T-helper 2 cell treated with Interferon-gamma antibody and Interleukin-4, amounts not matched to agents 5 μg/mL and 100 μg/mL, for 36 hours (primary cell): ENCODE data around the gene KAZN.

Experiments used
- DNase-seq: peaks from one replicate; pipeline ENCODE4 v3.0.0; 2021; ENCODE audit warnings: low spot score
- H3K27ac Mint-ChIP-seq: one replicate; pipeline ENCODE4 v1.8.0; 2021; ENCODE audit warnings: mild to moderate bottlenecking, mixed read lengths
- H3K27me3 Mint-ChIP-seq: one replicate; pipeline ENCODE4 v1.8.0; 2021; ENCODE audit warnings: low read depth, mixed read lengths
- H3K36me3 Mint-ChIP-seq: one replicate; pipeline ENCODE4 v1.8.0; 2021; ENCODE audit warnings: low read depth, mixed read lengths
- H3K4me1 Mint-ChIP-seq: one replicate; pipeline ENCODE4 v1.8.0; 2021; ENCODE audit warnings: low read depth, mixed read lengths
- H3K4me3 Mint-ChIP-seq: one replicate; pipeline ENCODE4 v1.8.0; 2022; ENCODE audit warnings: mild to moderate bottlenecking, moderate library complexity, mixed read lengths
- H3K9me3 Mint-ChIP-seq: one replicate; pipeline ENCODE4 v1.8.0; 2021; ENCODE audit warnings: mixed read lengths

KAZN gene

DNA sequence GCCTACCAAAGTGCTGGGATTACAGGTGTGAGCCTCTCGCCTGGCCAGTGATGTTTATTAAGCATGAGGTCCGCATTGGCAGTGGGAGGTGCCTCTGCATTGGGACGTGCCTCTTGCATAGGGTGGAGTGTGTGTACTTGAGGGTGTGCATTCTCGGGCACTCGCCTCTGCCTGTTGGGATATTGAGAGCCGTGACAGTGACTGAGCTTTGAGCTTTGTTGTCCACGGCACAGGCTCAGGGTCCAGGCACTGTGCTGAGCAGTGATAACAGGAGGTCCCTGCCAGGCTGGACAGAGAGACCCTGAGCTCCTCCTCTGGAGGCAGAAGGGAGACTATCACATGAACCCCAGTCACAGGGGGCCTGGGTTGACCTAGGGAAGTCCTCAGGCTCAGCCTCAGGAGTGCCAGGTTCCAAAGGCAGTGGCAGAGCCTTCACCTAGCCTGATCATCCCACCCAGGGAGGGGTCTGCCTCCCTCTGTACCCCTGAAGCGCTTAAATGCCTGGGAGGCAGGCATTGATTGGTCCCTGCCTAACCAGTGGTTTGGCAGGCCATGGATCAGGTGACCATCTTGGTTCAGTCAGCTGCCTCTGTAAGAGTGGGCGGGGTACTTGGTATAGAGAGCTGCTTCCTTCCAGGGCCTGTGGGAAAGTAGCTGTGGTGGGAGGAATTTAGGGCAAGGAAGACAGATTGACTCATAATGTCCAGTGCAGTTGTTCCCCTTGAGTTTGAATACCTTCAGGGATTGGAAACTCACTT lies 341.2 kb downstream of the KAZN start:
- DNase-seq: no peak
- no peaks in the 10 kb centered on the region for H3K4me1 Mint-ChIP-seq
- H3K27ac Mint-ChIP-seq: no peak overlapping the region
- no peaks in the 10 kb centered on the region for H3K36me3 Mint-ChIP-seq
- no peaks in the 10 kb centered on the region for H3K9me3 Mint-ChIP-seq
- H3K4me3 Mint-ChIP-seq: no peak overlapping the region
- H3K27me3 Mint-ChIP-seq: no peaks in the 10 kb centered on the region

DNA sequence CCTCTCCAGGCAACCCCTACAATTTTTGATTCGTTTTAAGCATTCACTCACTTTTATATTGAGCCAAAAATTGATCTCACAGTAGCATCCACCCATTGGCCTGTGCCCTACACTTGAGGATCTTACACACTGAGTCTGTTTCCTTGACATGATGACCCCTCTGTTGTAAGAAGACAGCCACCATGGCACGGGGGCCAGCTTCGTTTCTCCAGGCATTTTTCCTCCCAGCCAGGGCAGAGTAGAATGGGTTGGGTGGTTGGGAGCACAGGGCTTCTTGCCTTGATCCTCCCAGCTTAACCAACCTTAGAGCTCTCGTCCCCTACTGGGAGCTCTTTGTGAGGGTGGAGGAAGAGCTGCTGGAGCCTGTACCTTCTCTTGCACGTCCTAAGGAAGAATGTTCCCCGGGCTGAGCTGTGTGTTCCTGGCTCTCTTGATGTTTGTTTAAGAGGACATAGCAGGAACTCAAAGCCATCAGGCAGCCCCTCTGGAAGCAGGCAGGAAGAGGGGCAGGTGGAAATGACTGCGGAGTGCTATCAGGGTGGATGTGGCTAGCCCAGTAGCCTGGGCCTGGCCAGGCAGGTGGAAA lies 341.9 kb downstream of the KAZN start:
- H3K4me1 Mint-ChIP-seq: no peaks in the 10 kb centered on the region
- H3K36me3 Mint-ChIP-seq: no peaks in the 10 kb centered on the region
- no peaks in the 10 kb centered on the region for H3K9me3 Mint-ChIP-seq
- DNase-seq: no peak
- H3K27me3 Mint-ChIP-seq: no peaks in the 10 kb centered on the region
- H3K27ac Mint-ChIP-seq: no peak overlapping the region
- H3K4me3 Mint-ChIP-seq: no peak overlapping the region

DNA sequence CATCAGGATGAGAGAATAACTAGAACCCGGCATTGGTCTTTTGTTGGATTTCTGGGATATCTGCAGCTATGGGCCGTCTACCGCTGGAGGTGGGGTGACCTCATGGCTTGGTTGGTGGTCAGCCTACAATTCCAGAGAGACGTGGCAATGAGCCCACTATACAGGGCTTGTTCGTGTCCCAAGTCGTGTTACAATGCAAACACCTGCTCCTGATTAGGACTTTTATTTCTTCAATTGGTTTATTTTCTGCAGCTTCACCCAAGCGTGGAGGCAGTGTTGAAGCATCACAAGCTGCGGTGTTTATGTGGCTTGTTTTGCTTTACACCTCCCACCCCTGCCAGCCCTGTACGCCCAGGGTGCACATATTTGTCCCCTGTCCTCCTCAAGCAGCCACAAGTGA lies 343.4 kb downstream of the KAZN start:
- no peaks in the 10 kb centered on the region for H3K27me3 Mint-ChIP-seq
- H3K27ac Mint-ChIP-seq: no peak overlapping the region
- no peak for DNase-seq
- H3K9me3 Mint-ChIP-seq: no peaks in the 10 kb centered on the region
- no peaks in the 10 kb centered on the region for H3K4me1 Mint-ChIP-seq
- H3K36me3 Mint-ChIP-seq: no peaks in the 10 kb centered on the region
- no peak overlapping the region for H3K4me3 Mint-ChIP-seq

- no peaks in the 10 kb centered on the region for H3K27me3 Mint-ChIP-seq
- no peak for DNase-seq
- H3K36me3 Mint-ChIP-seq: no peaks in the 10 kb centered on the region
- H3K27ac Mint-ChIP-seq: no peak overlapping the region
- H3K9me3 Mint-ChIP-seq: no peaks in the 10 kb centered on the region
- no peak overlapping the region for H3K4me3 Mint-ChIP-seq
- no peaks in the 10 kb centered on the region for H3K4me1 Mint-ChIP-seq
Measured at GRCh38 chr1:14944471-14944985, 346.0 kb downstream of the KAZN start.

GRCh38 chr1:14945132-14946010 lies 346.9 kb downstream of the KAZN start:
- H3K4me1 Mint-ChIP-seq: no peaks in the 10 kb centered on the region
- no peaks in the 10 kb centered on the region for H3K27me3 Mint-ChIP-seq
- H3K27ac Mint-ChIP-seq: no peak overlapping the region
- no peak overlapping the region for H3K4me3 Mint-ChIP-seq
- H3K36me3 Mint-ChIP-seq: no peaks in the 10 kb centered on the region
- H3K9me3 Mint-ChIP-seq: no peaks in the 10 kb centered on the region
- DNase-seq: no peak

DNA sequence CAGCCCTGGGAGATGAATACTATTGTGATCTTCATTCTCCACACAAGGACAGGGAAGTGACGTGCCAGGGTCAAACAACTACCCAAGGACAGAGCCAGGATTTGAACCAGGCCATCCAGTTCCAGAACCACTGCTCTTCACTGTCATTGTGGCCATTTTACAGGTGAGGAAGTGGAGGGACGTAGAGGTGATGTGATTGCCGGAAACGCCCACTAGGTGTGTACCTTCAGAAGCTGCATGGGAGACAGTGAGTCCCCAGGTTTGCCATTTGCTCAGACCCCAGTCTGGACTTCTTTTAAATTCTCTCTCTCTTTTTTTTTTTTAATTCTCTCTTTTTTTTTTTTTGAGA lies 347.5 kb downstream of the KAZN start:
- H3K4me3 Mint-ChIP-seq: no peak overlapping the region
- H3K36me3 Mint-ChIP-seq: no peaks in the 10 kb centered on the region
- no peaks in the 10 kb centered on the region for H3K4me1 Mint-ChIP-seq
- H3K27ac Mint-ChIP-seq: no peak overlapping the region
- no peak for DNase-seq
- H3K9me3 Mint-ChIP-seq: no peaks in the 10 kb centered on the region
- H3K27me3 Mint-ChIP-seq: no peaks in the 10 kb centered on the region

DNA sequence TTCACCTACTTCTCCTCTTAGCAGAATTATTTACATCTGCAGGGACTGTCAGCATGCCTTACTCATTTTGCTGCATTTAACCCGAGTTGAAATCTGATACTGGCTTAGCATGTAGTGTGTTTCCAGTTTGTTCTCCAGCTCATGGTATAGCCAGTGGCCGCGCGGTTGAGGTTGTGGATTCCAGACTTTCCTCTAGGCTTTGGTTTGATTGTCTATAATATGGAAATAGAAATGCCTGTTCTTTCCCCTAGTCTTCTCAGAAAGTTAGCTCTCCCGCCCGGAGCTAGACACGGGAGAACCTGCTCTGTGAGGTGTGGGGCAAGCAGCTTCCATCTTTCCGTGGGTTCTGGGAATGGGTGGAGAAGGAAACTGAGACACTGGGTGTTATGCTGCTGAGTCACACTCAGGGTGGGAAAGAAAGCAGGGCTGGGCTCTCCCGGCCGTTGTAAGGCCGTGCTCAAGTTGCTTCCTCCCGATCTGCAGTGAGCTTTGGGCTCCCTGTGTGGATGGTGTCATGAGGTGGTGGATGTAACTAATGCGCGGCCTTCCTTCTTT lies 348.3 kb downstream of the KAZN start:
- Mint-ChIP-seq H3K4me3 (no peak overlapping the region), H3K27ac (no peak overlapping the region), H3K27me3 (no peaks in the 10 kb centered on the region), H3K4me1 (no peaks in the 10 kb centered on the region), H3K36me3 (no peaks in the 10 kb centered on the region), H3K9me3 (no peaks in the 10 kb centered on the region)
- no peak for DNase-seq

GRCh38 chr1:14947421-14947820 lies 348.9 kb downstream of the KAZN start:
- no peak for DNase-seq
- no peaks in the 10 kb centered on the region for H3K36me3 Mint-ChIP-seq
- H3K27me3 Mint-ChIP-seq: no peaks in the 10 kb centered on the region
- H3K4me3 Mint-ChIP-seq: no peak overlapping the region
- no peaks in the 10 kb centered on the region for H3K4me1 Mint-ChIP-seq
- no peak overlapping the region for H3K27ac Mint-ChIP-seq
- no peaks in the 10 kb centered on the region for H3K9me3 Mint-ChIP-seq

- no peak for DNase-seq
- Mint-ChIP-seq H3K9me3 (no peaks in the 10 kb centered on the region), H3K4me3 (no peak overlapping the region), H3K36me3 (no peaks in the 10 kb centered on the region), H3K27ac (no peak overlapping the region), H3K27me3 (no peaks in the 10 kb centered on the region), H3K4me1 (no peaks in the 10 kb centered on the region)
Measured at GRCh38 chr1:14948112-14948652, 349.7 kb downstream of the KAZN start.

- no peak for DNase-seq
- no peak overlapping the region for H3K27ac Mint-ChIP-seq
- H3K4me1 Mint-ChIP-seq: no peaks in the 10 kb centered on the region
- no peaks in the 10 kb centered on the region for H3K9me3 Mint-ChIP-seq
- H3K27me3 Mint-ChIP-seq: no peaks in the 10 kb centered on the region
- no peak overlapping the region for H3K4me3 Mint-ChIP-seq
- no peaks in the 10 kb centered on the region for H3K36me3 Mint-ChIP-seq
Measured at GRCh38 chr1:14949270-14949835, 350.9 kb downstream of the KAZN start.

DNA sequence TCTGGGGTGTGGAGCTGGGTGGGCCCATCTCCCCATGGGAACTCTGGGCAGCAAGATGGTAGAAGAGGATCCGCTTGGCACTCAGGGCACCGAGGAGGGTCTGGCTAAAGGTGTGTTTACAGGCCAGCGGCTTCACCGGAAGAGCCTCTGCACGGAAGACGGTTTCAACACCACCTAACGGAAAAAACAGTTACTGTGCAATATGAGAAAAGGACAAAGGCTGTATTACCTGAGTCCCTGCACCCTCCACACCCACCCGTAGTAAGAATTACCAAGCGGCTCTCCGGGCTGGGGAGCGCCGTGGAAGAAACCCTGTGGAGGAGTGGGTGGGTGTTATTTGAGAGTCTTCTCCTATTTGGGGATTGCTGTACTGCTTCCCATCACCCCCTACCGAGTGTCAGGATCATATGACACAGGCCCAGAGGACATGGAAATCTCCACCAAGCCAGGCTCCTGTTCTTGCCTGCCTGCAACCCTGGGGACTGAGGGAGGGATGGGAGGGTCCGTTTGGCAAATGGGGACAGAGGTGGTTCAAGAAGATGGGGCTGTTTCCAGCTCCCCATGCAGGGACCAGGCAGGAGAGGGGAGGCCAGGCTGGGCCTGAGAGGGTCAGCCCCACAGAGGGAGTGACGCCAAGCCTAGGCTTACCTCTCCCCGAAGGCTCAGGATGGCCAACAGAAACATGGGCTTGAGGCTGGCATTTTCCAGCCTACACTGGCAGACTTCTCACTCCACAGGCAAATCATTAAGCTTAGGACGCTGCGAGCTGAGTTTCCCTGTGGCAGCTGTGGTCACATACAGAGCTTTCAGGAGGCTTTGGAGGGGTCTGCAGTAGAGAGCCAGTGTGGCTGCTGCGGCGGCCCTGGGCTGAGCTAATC lies 351.6 kb downstream of the KAZN start:
- Mint-ChIP-seq H3K27me3 (no peaks in the 10 kb centered on the region), H3K9me3 (no peaks in the 10 kb centered on the region), H3K27ac (no peak overlapping the region), H3K4me3 (no peak overlapping the region), H3K4me1 (no peaks in the 10 kb centered on the region), H3K36me3 (no peaks in the 10 kb centered on the region)
- no peak for DNase-seq

DNA sequence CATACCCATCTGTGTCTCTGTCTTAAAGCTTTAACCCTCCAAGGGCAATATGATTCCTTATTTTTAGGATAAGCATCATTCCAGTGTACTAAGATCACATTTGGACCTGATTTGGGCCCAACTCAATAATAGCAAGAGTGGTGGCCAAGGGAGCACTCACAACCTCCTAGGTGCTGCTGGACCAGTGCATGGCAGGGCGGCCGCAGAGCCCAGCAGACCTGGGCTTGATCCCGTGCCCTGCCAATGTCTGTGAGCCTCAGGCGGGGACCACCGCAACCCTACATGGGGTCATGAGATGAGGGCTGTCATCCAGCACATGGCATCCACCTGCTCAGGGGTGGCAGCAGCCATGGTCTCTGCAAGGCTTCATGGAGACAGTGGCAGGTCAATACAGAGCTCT lies 353.3 kb downstream of the KAZN start:
- Mint-ChIP-seq H3K9me3 (no peaks in the 10 kb centered on the region), H3K36me3 (no peaks in the 10 kb centered on the region), H3K4me3 (no peak overlapping the region), H3K27ac (no peak overlapping the region), H3K27me3 (no peaks in the 10 kb centered on the region), H3K4me1 (no peaks in the 10 kb centered on the region)
- DNase-seq: no peak
